ENCODE results near the gene TDRD15. TPM values are rescaled to one million over a fixed set of nuclear protein-coding genes. Genes with fewer than 3 reads are reported as not detected.

The TDRD15 gene
- total RNA-seq, 1 experiment from 2014 or later = not detected

DNA sequence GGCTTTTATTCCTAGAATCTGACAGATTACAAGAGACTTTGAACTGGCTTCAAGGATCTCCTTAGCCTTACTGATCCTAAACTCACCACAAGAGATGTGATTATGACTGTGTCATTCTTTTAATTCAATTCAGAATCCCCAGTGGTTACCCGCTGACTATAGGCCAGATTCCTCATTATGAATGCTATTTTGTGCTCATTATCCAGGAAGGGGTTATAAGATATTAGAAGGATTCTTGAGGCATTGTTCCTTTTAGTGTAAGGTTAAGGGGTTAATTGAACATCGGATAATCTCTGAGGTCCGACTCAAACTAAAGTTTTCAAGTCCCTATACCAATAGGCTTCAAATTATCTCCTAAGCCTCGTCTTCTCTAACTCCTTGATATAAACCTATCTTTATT is 39.4 kb upstream of the TDRD15 start:
- Mint-ChIP-seq H3K27me3 (ENCODE audit: low read depth) (peaks cover 2% of the 10 kb centered on the region; the same call in 1 of the 2 replicates), H3K9me3 (peaks cover 0 to 6% of the 10 kb centered on the region in 2 experiments; a peak in 1 of 5 replicates), H3K27ac (no peak overlapping the region), H3K4me1 (no peaks in the 10 kb centered on the region), H3K4me3 (no peak overlapping the region), H3K36me3 (ENCODE audit: insufficient read depth in 1 of 3, low read depth in 3 of 3) (peaks cover 0 to 2% (median 0%) of the 10 kb centered on the region in 3 experiments; a peak in 2 of 7 replicates)
- Histone ChIP-seq H2BK12ac (ENCODE audit: insufficient read length, low read depth, low read length) (no peak overlapping the region), H3K27ac (ENCODE audit: insufficient read length, low read depth, low read length) (no peak overlapping the region), H3K4me1 (ENCODE audit: insufficient read depth, low read length) (no peaks in the 10 kb centered on the region), H2AFZ (ENCODE audit: low read length) (no peak overlapping the region), H3K4ac (ENCODE audit: low read depth, low read length) (no peak overlapping the region), H3K18ac (ENCODE audit: insufficient read length, low read depth, low read length) (no peak overlapping the region), H3K27me3 (ENCODE audit: insufficient read depth, low read length) (no peaks in the 10 kb centered on the region), H3T11ph (ENCODE audit: low read length) (no peak overlapping the region), H2BK120ac (ENCODE audit: low read depth, low read length, poor library complexity, severe bottlenecking) (no peak overlapping the region), H3K14ac (ENCODE audit: insufficient read depth, low read length) (no peak overlapping the region), H3K56ac (ENCODE audit: insufficient read length, low read depth, low read length) (no peak overlapping the region), H3K9ac (ENCODE audit: extremely low read depth, insufficient read length, low read length) (no peak overlapping the region), H4K8ac (replicated peaks; ENCODE audit: insufficient read length, low read depth, low read length) (no peak overlapping the region), H3K79me2 (ENCODE audit: insufficient read depth, low read length) (no peaks in the 10 kb centered on the region), H3K4me2 (ENCODE audit: insufficient read depth, insufficient read length, low read length) (no peak overlapping the region), H4K5ac (ENCODE audit: insufficient read length, low read depth, low read length) (no peak overlapping the region), H3K9me3 (ENCODE audit: control insufficient read depth, low read depth, low read length) (no peaks in the 10 kb centered on the region), H4K20me1 (ENCODE audit: control insufficient read depth, insufficient read depth, insufficient read length) (no peaks in the 10 kb centered on the region), H4K91ac (ENCODE audit: insufficient read length, low read depth, low read length) (no peak overlapping the region), H2BK20ac (ENCODE audit: low read depth, low read length, poor library complexity, severe bottlenecking) (no peak overlapping the region), H3K23me2 (ENCODE audit: insufficient read length, low read depth, low read length, poor library complexity, severe bottlenecking) (no peaks in the 10 kb centered on the region), H2BK15ac (ENCODE audit: low read depth, low read length) (no peak overlapping the region), H2AK5ac (ENCODE audit: insufficient read length, low read length) (no peak overlapping the region), H3K79me1 (ENCODE audit: insufficient read depth, low read depth, low read length, poor library complexity, severe bottlenecking) (no peaks in the 10 kb centered on the region), H2BK5ac (ENCODE audit: insufficient read length, low read length) (no peak overlapping the region), H3K23ac (ENCODE audit: insufficient read length, low read depth, low read length) (no peak overlapping the region)
- DNase-seq = no peak
- no CpG with 5 or more reads among the region's 4 CpGs for WGBS (ENCODE audit: extremely low coverage, insufficient read length, low lambda C conversion rate)
- TF ChIP-seq, protein P1, sequence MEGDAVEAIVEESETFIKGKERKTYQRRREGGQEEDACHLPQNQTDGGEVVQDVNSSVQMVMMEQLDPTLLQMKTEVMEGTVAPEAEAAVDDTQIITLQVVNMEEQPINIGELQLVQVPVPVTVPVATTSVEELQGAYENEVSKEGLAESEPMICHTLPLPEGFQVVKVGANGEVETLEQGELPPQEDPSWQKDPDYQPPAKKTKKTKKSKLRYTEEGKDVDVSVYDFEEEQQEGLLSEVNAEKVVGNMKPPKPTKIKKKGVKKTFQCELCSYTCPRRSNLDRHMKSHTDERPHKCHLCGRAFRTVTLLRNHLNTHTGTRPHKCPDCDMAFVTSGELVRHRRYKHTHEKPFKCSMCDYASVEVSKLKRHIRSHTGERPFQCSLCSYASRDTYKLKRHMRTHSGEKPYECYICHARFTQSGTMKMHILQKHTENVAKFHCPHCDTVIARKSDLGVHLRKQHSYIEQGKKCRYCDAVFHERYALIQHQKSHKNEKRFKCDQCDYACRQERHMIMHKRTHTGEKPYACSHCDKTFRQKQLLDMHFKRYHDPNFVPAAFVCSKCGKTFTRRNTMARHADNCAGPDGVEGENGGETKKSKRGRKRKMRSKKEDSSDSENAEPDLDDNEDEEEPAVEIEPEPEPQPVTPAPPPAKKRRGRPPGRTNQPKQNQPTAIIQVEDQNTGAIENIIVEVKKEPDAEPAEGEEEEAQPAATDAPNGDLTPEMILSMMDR (conservative IDR thresholded peaks at IDR 0.05) = no peak
